SK-N-SH treated with all-trans-retinoic acid at 6 μM for 48 hours (cell line): Measurements from ENCODE around the gene TIMM50.
A peak's percentile ranks its signal among the peaks of the same experiment; 100 is the strongest.

Experiments used
- ATAC-seq: fragments of 200-7000 bp; cut with Tn5 transposase; 3 replicates; pipeline ENCODE4 v1.9.1; 2020; ENCODE audit warnings: mild to moderate bottlenecking, moderate library complexity
- ARNTL ChIP-seq: fragments of 450-650 bp; formaldehyde crosslinking; IDR thresholded peaks from 2 replicates; pipeline ENCODE4 v1.5.0; 2020; ENCODE audit warnings: low read depth, mild to moderate bottlenecking, moderate library complexity, borderline replicate concordance
- BACH2 ChIP-seq: fragments of 250-450 bp; sonication (Bioruptor Pico); IDR thresholded peaks from 2 replicates; pipeline ENCODE4 v1.9.0; 2021; ENCODE audit warnings: mild to moderate bottlenecking, borderline replicate concordance
- CREB5 ChIP-seq: fragments of 250-450 bp; sonication (Bioruptor Pico); IDR thresholded peaks from 2 replicates; pipeline ENCODE4 v1.5.1; 2020; ENCODE audit warnings: low read depth, mild to moderate bottlenecking, moderate library complexity
- GLIS3 ChIP-seq: fragments of 250-450 bp; sonication (Bioruptor Pico); IDR thresholded peaks from 2 replicates; pipeline ENCODE4 v1.5.0; 2020; ENCODE audit warnings: mild to moderate bottlenecking, moderate library complexity
- ISL1 ChIP-seq: fragments of 250-450 bp; sonication (Bioruptor Pico); IDR thresholded peaks from 2 replicates; pipeline ENCODE4 v2.1.2; 2022; ENCODE audit warnings: mild to moderate bottlenecking, moderate library complexity
- PATZ1 ChIP-seq: fragments of 250-450 bp; sonication (Bioruptor Pico); IDR thresholded peaks from 2 replicates; pipeline ENCODE4 v1.8.0; 2020; ENCODE audit warnings: mild to moderate bottlenecking, moderate library complexity, borderline replicate concordance
- POU6F1 ChIP-seq: fragments of 250-450 bp; sonication (Bioruptor Pico); IDR thresholded peaks from 2 replicates; pipeline ENCODE4 v1.8.0; 2021; ENCODE audit warnings: low read depth, mild to moderate bottlenecking, moderate library complexity, borderline replicate concordance
- PPARA ChIP-seq: fragments of 250-450 bp; sonication (Bioruptor Pico); IDR thresholded peaks from 2 replicates; pipeline ENCODE4 v1.5.0; 2020; ENCODE audit warnings: mild to moderate bottlenecking, borderline replicate concordance
- RARB ChIP-seq: fragments of 250-450 bp; sonication (Bioruptor Pico); IDR thresholded peaks from 2 replicates; pipeline ENCODE4 v1.8.0; 2021; ENCODE audit warnings: mild to moderate bottlenecking, moderate library complexity
- TCF4 ChIP-seq: fragments of 250-450 bp; sonication (Bioruptor Pico); IDR thresholded peaks from 2 replicates; pipeline ENCODE4 v1.8.0; 2021; ENCODE audit warnings: mild to moderate bottlenecking, moderate library complexity, borderline replicate concordance
- TSHZ2 ChIP-seq: fragments of 250-450 bp; sonication (Bioruptor Pico); IDR thresholded peaks from 2 replicates; pipeline ENCODE4 v1.5.0; 2020; ENCODE audit warnings: mild to moderate bottlenecking, moderate library complexity
- ZC3H10 ChIP-seq: fragments of 250-450 bp; sonication (Bioruptor Pico); IDR thresholded peaks from 2 replicates; pipeline ENCODE4 v1.5.1; 2021; ENCODE audit warnings: mild to moderate bottlenecking, moderate library complexity
- ZFP3 ChIP-seq: fragments of 250-450 bp; sonication (Bioruptor Pico); IDR thresholded peaks from 2 replicates; pipeline ENCODE4 v1.5.0; 2020; ENCODE audit warnings: mild to moderate bottlenecking, moderate library complexity
- ZFP30 ChIP-seq: fragments of 450-650 bp; formaldehyde crosslinking; IDR thresholded peaks from 2 replicates; pipeline ENCODE4 v1.5.0; 2022; ENCODE audit warnings: mild to moderate bottlenecking, moderate library complexity
- ZNF70 ChIP-seq: fragments of 450-650 bp; formaldehyde crosslinking; IDR thresholded peaks from 2 replicates; pipeline ENCODE4 v1.5.0; 2020; ENCODE audit warnings: mild to moderate bottlenecking, moderate library complexity
- ZNF8 ChIP-seq: fragments of 450-650 bp; formaldehyde crosslinking; IDR thresholded peaks from 2 replicates; pipeline ENCODE4 v1.5.0; 2020; ENCODE audit warnings: mild to moderate bottlenecking, moderate library complexity

The TIMM50 gene

GRCh38 chr19:39435499-39436349 is 44.9 kb upstream of the TIMM50 start, which contains the start of gene RPS16:
Gene RPS16 (minus strand): TSS chr19:39435949. CDS start chr19:39435895, 54 bp downstream.
- ATAC-seq = peak; percentile 91
- 0 out of 2 replicates have a peak, but pooled peaks have one; percentile 8 for TF ChIP-seq ZFP30 (CRISPR knock-in tag)
- TF ChIP-seq ZC3H10 (CRISPR knock-in tag) = no peak

GRCh38 chr19:39436350-39436716 is 44.3 kb upstream of the TIMM50 start:
- TF ChIP-seq BACH2 (CRISPR knock-in tag) = no peak
- no peak for TF ChIP-seq GLIS3 (CRISPR knock-in tag)
- no peak for TF ChIP-seq TCF4 (CRISPR knock-in tag)
- no peak for TF ChIP-seq PATZ1 (CRISPR knock-in tag)
- no peak for TF ChIP-seq ISL1 (CRISPR knock-in tag)
- TF ChIP-seq ZFP3 = no peak
- TF ChIP-seq PPARA (CRISPR knock-in tag) = no peak
- TF ChIP-seq ZNF8 (CRISPR knock-in tag) = no peak
- TF ChIP-seq ZNF70 (CRISPR knock-in tag) = no peak
- no peak for TF ChIP-seq ARNTL (CRISPR knock-in tag)
- TF ChIP-seq RARB (CRISPR knock-in tag) = no peak
- TF ChIP-seq TSHZ2 = no peak
- TF ChIP-seq POU6F1 = no peak
- TF ChIP-seq CREB5 (CRISPR knock-in tag) = no peak
- ATAC-seq = no peak

- no peak for ATAC-seq
- TF ChIP-seq TSHZ2 = no peak
Measured at GRCh38 chr19:39438270-39438934, 42.2 kb upstream of the TIMM50 start.
